Suppressor macrophage (primary cell): ENCODE data around the gene EEPD1.
A peak's percentile ranks its signal among the peaks of the same experiment; 100 is the strongest.
"Not testable (repeated sequence)": the region's sequence is repeated elsewhere in the genome, so short reads cannot be mapped to it uniquely, and the experiment has no call there.

Experiments used
- DNase-seq, 4 experiments: peaks; one replicate each; pipeline ENCODE4 v3.0.0-alpha.2; 2020 to 2022
- total RNA-seq, 17 experiments: gene quantifications; one replicate each; lab custom pipeline; 2026; ENCODE audit warnings: mixed read lengths in 6 of 17, inconsistent platforms in 3 of 17; lab: John Stamatoyannopoulos, UW

EEPD1 gene
- 1.1 to 111 (median 67.0) reads per million in 17 experiments for total RNA-seq

DNA sequence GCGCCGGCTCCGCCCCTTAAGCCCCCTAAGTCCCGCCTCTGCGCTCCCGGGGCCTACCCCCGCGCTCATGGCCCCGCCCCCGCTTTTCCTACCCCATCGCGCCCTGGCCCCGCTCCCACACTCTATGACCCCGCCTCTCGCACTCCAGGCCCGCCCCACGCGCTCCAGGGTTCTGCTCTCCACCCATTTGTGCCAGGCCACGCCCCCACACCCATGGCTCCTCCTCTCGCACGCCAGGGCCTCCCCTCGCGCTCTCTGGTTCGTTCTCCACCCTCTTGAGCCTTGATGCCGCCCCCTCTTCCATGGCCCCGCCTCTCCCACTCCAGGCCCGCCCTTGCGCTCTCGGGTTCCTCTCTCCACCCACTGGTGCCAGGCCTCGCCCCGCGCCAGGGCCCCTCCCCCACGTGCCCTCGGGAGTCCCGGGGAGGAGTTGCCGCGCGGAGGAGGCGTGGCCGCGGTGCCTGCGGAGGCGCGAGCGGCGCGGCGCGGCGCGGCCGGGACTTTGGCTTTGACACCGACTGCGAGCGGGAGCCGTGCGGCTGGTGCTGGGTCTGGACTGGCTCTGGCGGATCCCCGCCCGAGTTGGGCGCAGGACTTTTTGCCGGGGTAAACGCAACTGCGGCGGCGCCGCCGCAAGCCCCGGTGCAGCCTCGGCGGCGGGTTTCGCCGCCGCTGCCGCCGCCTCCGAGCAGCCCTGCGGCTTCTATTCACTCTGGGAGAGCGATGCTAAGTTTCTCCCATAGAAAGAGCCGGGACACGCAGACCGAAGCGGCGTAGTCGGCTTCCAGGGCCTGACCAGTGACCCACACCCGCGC lies at the start of gene EEPD1:
Gene EEPD1 (plus strand): TSS at position 499 of the 815 bp plus-strand sequence. CDS start 1,071 bp downstream, outside the sequence.
- DNase-seq: peak; percentile 100

DNA sequence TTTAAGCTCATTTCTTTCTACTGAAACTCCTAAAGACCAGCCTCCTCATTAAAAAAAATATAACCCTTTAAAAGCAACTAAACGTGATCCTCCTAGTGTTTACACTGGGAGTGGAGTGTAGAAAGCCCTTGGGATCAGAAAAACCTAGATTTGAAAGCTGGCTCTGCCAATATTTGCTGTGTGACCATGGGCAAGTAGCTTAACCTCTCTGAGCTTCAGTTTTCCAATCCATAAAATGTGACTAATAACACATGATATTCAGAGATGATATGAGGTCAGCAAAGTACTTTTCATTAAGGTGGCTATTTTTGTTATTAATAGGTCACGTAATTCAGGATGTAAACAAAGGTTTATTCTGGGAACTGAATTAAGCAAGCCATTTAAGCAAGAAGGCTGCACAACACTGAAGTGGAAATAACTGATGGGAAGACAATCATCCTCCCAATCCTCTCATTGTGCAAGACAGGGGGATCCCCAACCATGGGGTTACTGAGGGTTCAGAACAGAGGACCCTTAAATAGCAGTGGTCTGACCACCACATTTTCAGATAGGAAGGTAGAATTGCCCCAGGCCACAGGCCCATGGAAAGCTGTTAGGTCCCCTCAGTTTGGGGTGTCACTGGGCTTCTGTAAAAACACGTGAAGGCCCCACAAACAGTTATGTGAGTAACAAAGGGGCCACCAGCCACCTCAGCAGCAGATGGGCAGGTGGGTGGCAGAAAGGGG lies 49.1 kb upstream of the EEPD1 start:
- DNase-seq: peak in 2 of 4 experiments; percentile 17 to 23

DNA sequence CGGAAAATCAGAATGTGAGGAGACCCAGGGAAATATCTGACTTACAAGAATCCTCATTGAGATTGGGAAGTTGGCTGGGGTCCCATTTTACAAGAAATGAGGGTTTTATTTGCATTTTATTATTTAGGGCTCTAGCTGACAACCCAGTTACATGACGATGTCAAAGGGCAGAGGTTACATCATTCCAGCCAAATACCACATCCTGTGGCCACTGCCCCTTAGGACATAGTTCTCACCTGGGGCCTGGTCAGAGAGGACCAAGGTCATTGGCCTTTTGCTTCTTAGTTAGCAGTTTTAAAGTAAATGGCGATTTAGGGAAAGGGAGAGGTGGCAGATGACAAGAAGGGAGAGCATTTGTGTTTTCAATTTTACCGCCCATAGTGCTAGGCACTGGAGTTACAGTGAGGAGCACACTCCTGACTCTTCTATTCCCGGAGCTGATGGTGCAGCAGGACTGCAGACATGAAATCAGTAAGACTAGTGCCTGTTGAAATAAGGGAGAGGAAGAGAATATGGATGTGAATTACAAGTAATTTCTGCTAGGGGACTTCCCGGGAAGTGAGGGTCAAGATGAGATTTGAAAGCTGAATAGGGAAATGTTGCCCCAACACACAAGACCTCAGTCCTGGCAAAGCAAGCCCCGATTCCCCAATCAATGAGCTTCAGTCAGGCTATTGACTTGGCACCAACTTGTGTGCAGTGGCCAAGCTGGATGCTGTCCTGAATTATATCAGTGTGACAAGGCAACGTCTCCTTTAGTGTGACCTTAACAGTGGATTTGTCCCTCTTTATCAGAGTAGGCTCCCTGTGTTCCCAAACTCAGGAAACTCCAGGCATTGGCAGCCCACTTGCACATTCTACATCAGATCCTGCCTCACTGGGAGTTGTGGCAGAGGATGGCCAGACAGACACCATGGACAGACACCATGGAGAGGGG lies 45.8 kb upstream of the EEPD1 start:
- not testable (repeated sequence) for DNase-seq

DNA sequence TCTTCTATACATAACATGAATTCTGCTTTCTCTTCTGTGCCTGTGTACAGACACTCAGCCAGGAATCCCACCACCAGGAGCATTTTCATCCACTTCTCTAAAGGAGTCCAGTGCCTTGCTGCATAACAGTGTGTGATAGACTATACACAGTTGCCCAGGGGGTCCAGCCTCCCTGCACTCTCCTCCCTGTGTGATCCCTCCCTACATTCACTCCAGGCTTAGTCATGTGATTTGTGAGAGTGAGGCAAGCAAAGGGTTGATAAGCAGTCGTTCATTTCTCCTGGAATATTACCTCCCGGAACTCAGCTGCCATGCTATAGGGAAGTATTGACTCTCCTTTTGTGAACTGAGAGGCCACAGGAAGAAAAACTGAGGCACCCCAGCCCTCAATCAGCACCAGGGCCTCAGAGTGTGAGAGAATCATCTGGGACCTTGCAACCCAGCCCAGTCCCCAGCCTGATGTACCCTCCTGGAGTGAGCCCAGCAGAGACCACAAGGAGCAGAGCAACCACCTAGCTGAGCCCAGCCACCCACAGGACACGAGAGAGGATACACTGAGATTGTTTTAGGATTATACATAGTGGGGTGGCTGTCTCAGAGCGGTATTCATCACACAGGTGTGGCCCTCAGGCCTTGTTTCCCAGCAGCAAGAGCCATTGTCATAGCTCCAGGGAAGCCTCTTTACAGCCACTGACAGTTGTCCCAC lies 45.0 kb upstream of the EEPD1 start:
- DNase-seq: no peak

DNA sequence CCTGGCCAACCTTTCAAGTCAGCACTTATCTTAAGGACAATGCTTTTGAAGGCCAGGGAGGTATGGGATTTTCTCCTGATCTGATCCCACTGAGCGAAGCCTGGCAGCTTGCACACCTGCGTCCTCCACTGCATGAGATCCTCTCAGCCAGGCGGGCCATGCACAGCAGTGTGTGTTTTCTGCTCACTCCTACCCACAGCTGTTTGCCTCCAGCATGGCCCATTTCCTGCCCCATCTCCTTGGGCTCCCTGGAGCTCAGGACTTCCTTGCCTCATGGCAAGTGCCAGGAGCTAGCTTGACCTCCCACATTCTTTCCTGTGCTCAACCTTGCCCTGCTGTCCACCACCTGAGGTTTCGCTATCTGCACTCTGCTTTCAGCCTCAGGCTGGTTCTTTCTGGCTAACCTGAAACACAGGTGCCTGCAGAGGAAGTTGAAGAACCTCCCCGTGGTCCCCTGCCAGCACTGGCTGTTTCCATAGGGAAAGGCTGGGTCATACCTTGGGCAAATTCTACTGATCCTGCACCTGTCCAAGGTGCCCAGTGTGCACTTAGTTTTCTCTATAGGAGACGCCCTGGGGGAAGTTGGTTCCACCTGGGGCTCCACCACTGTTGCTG lies 43.9 kb upstream of the EEPD1 start:
- DNase-seq: no peak

DNA sequence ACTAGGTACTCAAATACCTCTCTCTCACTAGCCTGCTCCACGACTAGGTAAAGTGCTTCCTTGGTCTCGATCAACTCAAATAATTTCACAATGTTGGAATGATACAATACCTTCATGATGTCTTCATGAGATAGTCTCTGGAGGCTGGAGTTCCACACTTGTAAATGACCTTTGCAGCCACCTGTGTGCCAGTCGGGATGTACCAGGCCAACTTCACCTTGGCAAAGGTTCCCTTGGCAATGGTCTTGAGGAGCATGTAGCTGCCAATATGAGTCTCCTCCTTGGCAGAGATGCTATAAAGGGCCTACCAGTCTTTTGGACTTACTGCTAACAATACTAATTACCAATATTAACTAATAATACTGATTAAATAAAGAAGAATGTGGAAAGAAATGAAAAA lies 42.5 kb upstream of the EEPD1 start:
- DNase-seq: no peak

DNA sequence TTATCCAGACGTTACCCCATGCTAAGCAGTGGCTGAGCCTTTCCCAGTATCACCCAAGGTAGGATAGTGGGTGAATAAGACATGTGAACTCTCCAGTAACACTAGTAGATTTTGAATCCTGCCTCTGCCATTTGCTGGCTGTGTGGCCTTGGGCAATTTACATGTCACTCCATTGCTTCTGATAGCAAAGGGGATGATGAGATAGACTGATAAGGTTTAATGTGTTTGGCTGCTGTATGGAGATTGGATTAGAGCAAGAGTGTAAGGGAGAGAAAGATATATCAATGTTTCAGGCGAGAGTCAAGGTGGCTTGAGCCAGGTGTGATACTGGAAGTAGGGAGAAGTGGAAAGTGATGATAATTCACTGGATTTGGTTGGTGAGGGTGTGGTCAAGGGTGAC lies 40.1 kb upstream of the EEPD1 start:
- no peak for DNase-seq

DNA sequence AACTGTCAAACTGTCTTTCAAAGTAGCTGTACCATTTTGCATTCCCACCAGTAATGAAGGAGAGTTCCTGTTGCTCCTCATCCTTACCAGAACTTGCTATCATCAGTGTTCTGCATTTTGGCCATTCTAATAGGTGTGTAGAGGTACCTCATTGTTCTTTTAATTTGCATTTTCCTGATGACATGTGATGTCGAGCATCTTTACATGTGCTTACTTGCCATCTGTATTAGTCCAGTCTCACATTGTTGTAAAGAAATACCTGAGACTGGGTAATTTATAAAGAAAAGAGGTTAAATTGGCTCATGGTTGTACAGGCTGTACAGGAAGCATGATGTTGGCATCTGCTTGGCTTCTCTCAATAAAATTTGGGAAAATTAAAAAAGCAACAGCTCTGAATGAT lies 38.7 kb upstream of the EEPD1 start:
- no peak for DNase-seq

DNA sequence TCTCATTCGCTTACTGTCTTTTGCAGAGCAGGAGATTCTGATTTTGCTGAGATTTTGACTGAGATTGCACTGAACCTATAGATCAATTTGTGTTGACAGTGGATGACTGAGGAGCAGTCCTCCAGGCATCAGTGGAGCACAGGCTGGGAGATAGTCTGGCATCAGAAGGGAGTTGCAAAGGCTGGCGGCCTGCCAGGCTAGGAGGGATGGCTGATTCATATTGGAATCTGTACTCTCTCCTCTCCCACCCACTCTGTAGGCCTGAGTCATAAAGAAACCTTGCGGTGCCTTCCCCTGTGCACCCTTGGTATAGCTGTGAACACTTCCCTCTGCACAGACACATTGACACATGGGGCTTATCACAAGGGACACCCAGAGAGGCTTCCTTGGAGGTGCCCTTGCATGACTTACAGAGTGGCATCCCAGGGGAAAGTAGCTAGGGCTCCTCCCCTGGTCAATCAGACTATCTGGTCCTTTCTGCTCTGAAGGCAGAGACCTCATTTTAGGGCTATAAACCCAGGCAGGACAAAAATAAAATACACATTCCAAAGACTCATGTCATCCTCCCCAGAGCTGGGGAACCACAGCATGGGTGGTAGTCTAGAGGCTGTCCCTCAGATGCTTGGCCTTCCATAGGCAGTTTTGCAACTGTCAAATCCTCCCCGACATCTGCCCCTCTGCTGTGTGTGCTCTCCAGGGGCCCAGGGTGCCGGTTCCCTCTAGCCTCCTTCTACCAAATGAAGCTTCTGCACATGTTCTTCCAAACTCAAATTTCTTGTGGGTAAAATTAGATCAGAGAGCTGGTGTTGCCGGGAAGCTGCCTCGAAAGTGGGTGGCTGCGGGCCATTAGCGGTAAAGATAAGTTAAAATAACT lies 37.4 kb upstream of the EEPD1 start:
- peak; percentile 95 to 98 (median 96) for DNase-seq

DNA sequence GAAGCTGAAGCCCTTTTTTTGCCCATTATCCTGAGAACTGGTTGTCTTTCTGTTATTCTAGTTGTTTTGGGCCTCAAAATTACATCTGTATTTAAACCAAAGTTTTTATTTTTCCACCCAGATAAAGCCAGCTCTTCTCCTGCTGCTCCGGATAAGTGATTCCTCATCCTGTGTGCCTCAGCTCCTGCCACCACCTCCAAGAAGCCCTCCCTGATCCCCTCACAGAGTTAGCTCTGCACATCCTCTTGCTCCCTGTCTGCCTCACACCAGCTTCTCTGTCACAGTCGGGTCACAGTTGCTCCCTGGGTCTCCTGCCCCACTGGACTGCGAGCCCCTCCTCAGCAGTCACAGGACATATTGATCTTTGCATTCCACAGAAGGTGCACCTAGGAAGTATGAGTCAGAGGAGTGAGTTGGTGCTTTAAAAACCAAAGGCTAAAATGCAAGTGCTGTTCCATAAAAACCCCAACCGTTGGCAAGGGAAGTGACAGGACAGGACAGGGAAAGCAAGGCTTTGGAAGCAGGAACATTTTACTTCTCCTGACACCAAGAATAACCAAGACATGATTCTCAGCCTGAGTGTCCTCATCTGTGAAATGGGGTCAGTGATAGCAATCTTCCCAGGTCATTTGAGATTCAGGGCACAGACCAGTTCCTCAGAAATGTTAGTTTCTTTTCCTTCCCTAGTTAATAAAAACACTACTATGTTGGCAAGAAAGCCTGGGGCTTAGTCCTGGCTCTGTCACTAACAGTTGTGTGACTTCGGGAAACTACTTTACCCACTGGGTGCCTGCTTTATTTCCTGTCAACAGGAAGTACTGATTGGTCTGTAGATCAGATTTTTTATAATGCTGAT lies 36.5 kb upstream of the EEPD1 start:
- peak; percentile 11 to 44 (median 31) for DNase-seq

DNA sequence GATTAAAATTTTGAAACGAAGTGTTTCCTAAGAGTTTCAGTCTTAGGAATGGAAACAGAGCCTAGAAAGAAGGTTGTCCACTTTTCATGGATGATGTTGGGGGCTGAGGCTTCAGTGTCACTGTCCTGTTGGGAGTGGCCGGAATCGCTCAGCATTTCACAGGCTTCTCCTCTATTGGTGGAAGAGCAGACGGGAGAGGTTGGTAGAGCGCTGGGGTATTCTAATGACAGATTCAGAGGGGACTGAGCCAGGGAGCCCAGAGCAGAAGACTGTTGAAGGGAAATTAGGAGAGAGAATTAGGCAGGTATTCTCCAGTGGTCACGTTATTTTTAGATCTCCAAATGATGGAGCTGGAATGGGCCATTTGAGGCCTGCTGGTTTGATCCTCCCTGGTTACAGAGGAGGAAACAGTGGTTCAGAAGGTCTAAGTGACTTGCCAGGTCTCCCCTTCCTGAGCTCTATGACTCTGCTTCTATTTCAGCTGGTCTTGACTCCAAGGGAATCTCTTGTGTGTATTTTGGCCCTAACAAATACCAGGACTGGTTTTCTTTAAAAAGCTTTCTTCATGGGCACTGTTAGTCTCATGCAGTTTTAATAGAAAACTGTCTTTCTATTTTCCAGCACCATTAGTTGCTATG lies 35.7 kb upstream of the EEPD1 start:
- DNase-seq: no peak

DNA sequence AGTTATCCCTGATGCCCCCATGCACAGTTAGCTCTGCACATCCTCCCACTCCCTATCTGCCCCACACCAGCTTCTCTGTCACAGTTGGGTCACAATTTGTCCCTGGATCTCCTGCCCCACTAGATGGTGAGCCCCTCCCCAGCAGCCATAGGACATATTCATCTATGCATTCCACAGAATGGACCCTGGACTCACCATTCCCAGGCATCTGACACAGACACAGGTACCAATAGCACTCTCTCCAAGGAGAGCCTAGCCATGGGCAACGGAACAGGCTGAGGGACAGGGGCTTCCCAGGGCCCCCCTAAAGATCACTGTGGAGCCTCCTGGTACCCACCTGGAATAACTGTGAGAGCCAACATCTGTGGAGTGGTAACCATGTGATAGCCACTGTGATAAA lies 34.7 kb upstream of the EEPD1 start:
- no peak for DNase-seq

DNA sequence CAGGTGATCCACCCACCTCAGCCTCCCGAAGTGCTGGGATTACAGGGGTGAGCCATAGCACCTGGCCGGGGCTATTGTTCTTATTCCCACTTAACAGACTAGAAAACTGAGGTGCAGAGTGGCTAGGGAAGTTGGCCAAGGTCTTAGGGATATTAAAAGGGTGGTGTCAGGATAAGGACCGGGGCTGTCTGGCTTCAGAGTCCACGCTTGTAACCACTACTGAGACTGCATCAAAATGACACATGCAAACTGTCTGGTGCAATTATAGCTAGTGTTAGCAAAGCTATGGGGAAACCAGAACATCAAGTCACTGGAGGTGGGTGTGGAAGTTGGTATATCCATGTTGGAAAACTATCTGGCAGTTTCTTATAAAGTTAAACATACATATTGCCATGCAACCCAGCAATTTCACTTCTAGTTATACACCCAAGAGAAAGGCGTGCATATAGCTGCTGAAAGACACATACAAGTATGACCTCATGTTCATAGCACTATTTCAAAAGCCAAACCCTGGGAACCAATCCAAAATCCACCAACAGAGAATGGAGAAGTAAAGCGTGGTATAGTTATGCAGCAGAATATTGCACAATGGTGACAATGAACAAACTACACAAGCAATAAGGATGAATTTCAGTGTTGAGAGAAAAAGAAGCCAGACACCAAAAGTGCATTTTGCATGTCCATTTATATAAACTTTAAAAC lies 33.9 kb upstream of the EEPD1 start:
- DNase-seq: peak; percentile 87 to 98 (median 96)

DNA sequence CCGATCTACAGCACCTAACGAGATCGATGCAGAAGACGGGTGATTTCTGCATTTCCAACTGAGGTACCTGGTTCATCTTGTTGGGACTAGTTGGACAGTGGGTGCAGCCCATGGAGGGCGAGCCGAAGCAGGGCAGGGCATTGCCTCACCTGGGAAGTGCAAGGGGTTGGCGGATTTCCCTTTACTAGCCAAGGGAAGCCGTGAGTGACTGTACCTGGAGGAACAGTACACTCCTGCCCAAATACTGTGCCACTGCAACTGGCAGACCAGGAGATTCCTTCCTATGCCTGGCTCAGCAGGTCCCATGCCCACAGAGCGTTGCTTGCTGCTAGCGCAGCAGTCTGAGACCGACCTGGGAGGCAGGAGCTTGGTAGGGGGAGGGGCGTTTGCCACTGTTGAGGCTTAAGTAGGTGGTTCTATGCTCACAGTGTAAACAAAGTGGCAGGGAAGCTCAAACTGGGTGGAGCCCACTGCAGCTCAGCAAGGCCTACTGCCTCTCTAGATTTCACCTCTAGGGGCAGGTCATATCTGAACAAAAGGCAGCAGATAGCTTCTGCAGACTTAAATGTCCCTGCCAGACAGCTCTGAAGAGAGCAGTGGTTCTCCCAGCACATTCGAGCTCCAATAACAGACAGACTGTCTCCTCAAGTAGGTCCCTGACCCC lies 32.9 kb upstream of the EEPD1 start:
- DNase-seq: not testable (repeated sequence)

DNA sequence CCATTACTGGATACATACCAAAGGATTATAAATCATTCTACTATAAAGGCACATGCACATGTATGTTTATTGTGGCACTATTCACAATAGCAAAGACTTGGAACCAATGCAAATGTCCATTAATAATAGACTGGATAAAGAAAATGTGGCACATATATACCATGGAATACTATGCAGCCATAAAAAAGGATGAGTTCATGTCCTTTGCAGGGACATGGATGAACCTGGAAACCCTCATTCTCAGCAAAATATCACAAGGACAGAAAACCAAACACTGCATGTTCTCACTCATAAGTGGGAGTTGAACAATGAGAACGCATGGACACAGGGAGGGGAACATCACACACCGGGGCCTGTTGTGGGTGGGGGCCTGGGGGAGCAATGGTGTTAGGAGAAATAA lies 27.4 kb upstream of the EEPD1 start:
- not testable (repeated sequence) for DNase-seq

DNA sequence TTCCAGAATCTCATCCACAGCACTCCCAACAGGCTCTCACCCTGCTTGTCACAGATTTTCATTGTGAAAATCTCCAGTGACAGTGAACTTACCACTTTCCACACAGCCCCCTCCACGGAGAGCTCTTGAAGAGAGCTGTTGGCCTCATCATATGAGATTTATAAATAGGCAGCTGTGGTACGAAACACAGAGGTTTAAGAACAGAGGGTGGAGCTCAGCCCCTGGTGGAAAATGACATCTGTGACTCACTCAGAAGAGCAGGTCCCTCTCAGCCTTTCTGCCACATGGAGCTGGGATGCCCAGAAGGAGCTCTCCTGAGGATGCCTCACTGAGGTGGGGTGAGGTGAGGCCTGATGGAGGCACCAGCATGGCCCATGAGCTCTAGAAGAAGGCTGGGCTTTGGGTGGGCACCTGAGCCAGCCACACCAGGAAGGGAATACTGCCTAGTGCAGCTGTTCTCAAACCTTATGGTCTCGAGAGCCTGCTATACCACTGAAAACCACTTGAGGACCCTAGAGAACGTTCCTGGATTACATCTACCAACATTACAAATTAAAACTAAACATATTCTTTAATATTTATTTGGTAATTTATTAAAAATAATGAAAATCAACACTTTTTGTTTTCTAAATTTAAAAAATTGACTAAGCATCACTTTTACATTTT lies 25.8 kb upstream of the EEPD1 start:
- DNase-seq: no peak

DNA sequence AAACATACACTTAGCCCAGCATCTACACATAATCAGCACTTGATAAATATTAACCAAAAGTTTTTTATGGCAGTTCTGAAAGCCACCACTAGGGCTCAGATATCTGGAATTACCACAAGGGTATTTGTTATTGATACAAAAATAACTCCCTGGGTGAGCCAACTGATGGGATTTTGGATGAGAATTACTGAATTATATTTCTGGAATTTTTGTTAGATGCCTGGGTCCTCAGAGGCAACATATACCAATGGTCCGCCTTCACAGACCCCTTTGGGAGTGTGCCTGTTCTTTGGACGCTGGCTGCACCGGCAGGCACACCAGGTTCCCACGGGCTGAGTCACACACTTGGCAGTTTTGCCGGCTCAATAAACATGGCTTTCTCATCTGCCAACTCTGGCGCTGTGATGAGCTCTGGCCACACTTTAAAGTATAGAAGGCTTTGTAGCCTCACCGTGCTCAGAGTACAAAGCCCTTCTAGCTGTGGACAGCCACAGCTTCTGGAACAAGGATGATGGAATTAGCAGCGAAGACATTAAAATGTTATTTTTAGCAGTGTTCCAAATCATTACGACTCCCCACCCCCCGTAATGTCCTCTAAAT lies 24.5 kb upstream of the EEPD1 start:
- peak; percentile 29 to 49 (median 33) for DNase-seq
